H1 (cell line): Measurements from ENCODE around the gene CD164L2. TPM values are rescaled to one million over a fixed set of nuclear protein-coding genes. Genes with fewer than 3 reads are reported as not detected.

Experiments
- CTCF ChIA-PET: fragments of 300-600 bp; sonication (Branson Sonifier 250); formaldehyde crosslinking; loops from one replicate; lab custom pipeline; 2021; ENCODE audit not compliant: partially characterized antibody; lab: Charles Lee
- POLR2A ChIA-PET: fragments of 300-600 bp; sonication (Branson Sonifier 250); formaldehyde crosslinking; loops from one replicate; lab custom pipeline; 2021; ENCODE audit warnings: inconsistent platforms; ENCODE audit not compliant: partially characterized antibody; lab: Charles Lee
- DNase-seq, 2 experiments: peaks; one replicate each; pipeline versions ENCODE4 v3.0.0 to v3.0.0-alpha.2; 2010 to 2022; ENCODE audit warnings: low spot score in 2 of 2, low read depth in 1 of 2, mixed read lengths in 1 of 2
- FAIRE-seq: peaks from 2 replicates; lab custom pipeline; 2011; peaks lifted over from hg19 to GRCh38; lab: Jason Lieb, UNC
- H2AFZ ChIP-seq: 2 replicates; pipeline ENCODE4 v1.8.1; 2012; ENCODE audit warnings: low read length, inconsistent platforms
- H2AK5ac ChIP-seq: 2 replicates; pipeline ENCODE4 v1.6.1; 2013; ENCODE audit warnings: low read depth, low read length
- H2BK120ac ChIP-seq: replicated peaks from 2 replicates; pipeline ENCODE3; 2013; ENCODE audit warnings: low read depth, low read length, inconsistent platforms
- H2BK12ac ChIP-seq: 2 replicates; pipeline ENCODE4 v1.6.1; 2013; ENCODE audit warnings: low read depth, low read length
- H2BK15ac ChIP-seq: 2 replicates; pipeline ENCODE4 v1.6.1; 2013; ENCODE audit warnings: low read length
- H2BK20ac ChIP-seq: 2 replicates; pipeline ENCODE4 v1.6.1; 2013; ENCODE audit warnings: low read length
- H2BK5ac ChIP-seq: 2 replicates; pipeline ENCODE4 v1.6.1; 2013; ENCODE audit warnings: low read depth, low read length
- H3K14ac ChIP-seq: 2 replicates; pipeline ENCODE4 v1.6.1; 2013; ENCODE audit warnings: inconsistent platforms; ENCODE audit not compliant: insufficient read length
- H3K18ac ChIP-seq: 2 replicates; pipeline ENCODE4 v1.6.1; 2013; ENCODE audit warnings: low read length; ENCODE audit errors: extremely low read depth
- H3K23ac ChIP-seq: 2 replicates; pipeline ENCODE4 v1.6.1; 2013; ENCODE audit warnings: inconsistent platforms; ENCODE audit not compliant: insufficient read length
- H3K23me2 ChIP-seq: 2 replicates; pipeline ENCODE4 v1.6.1; 2013; ENCODE audit warnings: low read depth, low read length
- H3K27ac ChIP-seq: 2 replicates; pipeline ENCODE4 v1.6.1; 2011; ENCODE audit warnings: low read depth, low read length, inconsistent platforms
- H3K27me3 ChIP-seq, 4 experiments: replicated peaks in 1 of 4; 1 replicate in 1 of 4; 2 replicates in 3 of 4; pipeline versions ENCODE4 v1.6.1 to v1.8.1; 2011 to 2013; ENCODE audit warnings: low read length in 3 of 4, mild to moderate bottlenecking in 3 of 4, inconsistent platforms in 2 of 4, mixed read lengths in 2 of 4, moderate library complexity in 1 of 4; ENCODE audit not compliant: control insufficient read depth in 3 of 4, insufficient read depth in 3 of 4; ENCODE audit errors: extremely low read depth in 1 of 4
- H3K36me3 ChIP-seq, 4 experiments: 2 replicates each; pipeline versions ENCODE4 v1.6.1 to v1.8.1; 2011 to 2013; ENCODE audit warnings: mild to moderate bottlenecking in 4 of 4, low read length in 3 of 4, moderate library complexity in 2 of 4, control low read depth in 1 of 4, inconsistent platforms in 1 of 4; ENCODE audit not compliant: insufficient read depth in 4 of 4, control insufficient read depth in 2 of 4
- H3K4ac ChIP-seq: replicated peaks from 2 replicates; pipeline ENCODE3; 2013; ENCODE audit warnings: low read length, low read depth, mixed read lengths, inconsistent platforms; ENCODE audit not compliant: insufficient read length
- H3K4me1 ChIP-seq, 4 experiments: replicated peaks in 1 of 4; 1 replicate in 1 of 4; 2 replicates in 3 of 4; pipeline versions ENCODE4 v1.6.1 to v1.8.1; 2011 to 2013; ENCODE audit warnings: low read length in 3 of 4, inconsistent platforms in 2 of 4, mixed read lengths in 1 of 4; ENCODE audit not compliant: insufficient read depth in 4 of 4, control insufficient read depth in 3 of 4
- H3K4me2 ChIP-seq, 2 experiments: 2 replicates each; pipeline versions ENCODE4 v1.6.1 to v1.8.1; 2011 to 2013; ENCODE audit warnings: low read depth in 2 of 2, low read length in 2 of 2, control low read depth in 1 of 2, inconsistent platforms in 1 of 2, mild to moderate bottlenecking in 1 of 2; ENCODE audit not compliant: insufficient read depth in 1 of 2
- H3K4me3 ChIP-seq, 4 experiments: fragments of 200-600, 300-600 bp in 1 of 4; sonication (generic), shearing (Covaris generic), sonication (Bioruptor Twin) in 1 of 4; 2 replicates each; pipeline versions ENCODE4 v1.5.1 to v1.8.1; 2011 to 2016; ENCODE audit warnings: low read length in 4 of 4, low read depth in 3 of 4, control low read depth in 2 of 4, inconsistent platforms in 2 of 4, mild to moderate bottlenecking in 2 of 4, mixed read lengths in 1 of 4, moderate library complexity in 1 of 4; ENCODE audit not compliant: insufficient read depth in 2 of 4; ENCODE audit errors: extremely low read depth in 1 of 4
- H3K56ac ChIP-seq: replicated peaks from 2 replicates; pipeline ENCODE3; 2013; ENCODE audit warnings: low read depth, mild to moderate bottlenecking, mixed read lengths, low read length, inconsistent platforms; ENCODE audit not compliant: insufficient read length
- H3K79me1 ChIP-seq: 2 replicates; pipeline ENCODE4 v1.6.1; 2013; ENCODE audit warnings: low read depth, low read length, control low read depth
- H3K79me2 ChIP-seq, 2 experiments: 2 replicates each; pipeline versions ENCODE4 v1.6.1 to v1.8.1; 2012 to 2013; ENCODE audit warnings: low read length in 2 of 2, mild to moderate bottlenecking in 2 of 2, inconsistent platforms in 1 of 2; ENCODE audit not compliant: insufficient read depth in 2 of 2, control insufficient read depth in 1 of 2
- H3K9ac ChIP-seq, 4 experiments: replicated peaks in 1 of 4; 1 replicate in 1 of 4; 2 replicates in 3 of 4; pipeline versions ENCODE4 v1.6.1 to v1.8.1; 2011 to 2013; ENCODE audit warnings: low read depth in 3 of 4, low read length in 3 of 4, control low read depth in 2 of 4, mild to moderate bottlenecking in 2 of 4, moderate library complexity in 2 of 4, inconsistent platforms in 1 of 4; ENCODE audit errors: extremely low read depth in 1 of 4
- H3K9me3 ChIP-seq, 2 experiments: 2 replicates each; pipeline versions ENCODE4 v1.6.1 to v1.8.1; 2012 to 2013; ENCODE audit warnings: mild to moderate bottlenecking in 2 of 2, moderate library complexity in 2 of 2, control low read depth in 1 of 2, inconsistent platforms in 1 of 2, low read depth in 1 of 2, low read length in 1 of 2, mixed read lengths in 1 of 2; ENCODE audit not compliant: insufficient read depth in 2 of 2
- H4K20me1 ChIP-seq, 2 experiments: replicated peaks in 1 of 2; 2 replicates each; pipeline versions ENCODE3 to v1.8.1; 2011 to 2013; ENCODE audit warnings: inconsistent platforms in 2 of 2, low read length in 2 of 2, mild to moderate bottlenecking in 1 of 2; ENCODE audit not compliant: insufficient read depth in 2 of 2, control insufficient read depth in 1 of 2
- H4K5ac ChIP-seq: 2 replicates; pipeline ENCODE4 v1.6.1; 2013; ENCODE audit warnings: low read length, low read depth, mixed read lengths, inconsistent platforms; ENCODE audit not compliant: insufficient read length
- H4K8ac ChIP-seq: 2 replicates; pipeline ENCODE4 v1.8.0; 2013; ENCODE audit warnings: mild to moderate bottlenecking, moderate library complexity, low read length, inconsistent platforms; ENCODE audit not compliant: insufficient read depth; ENCODE audit errors: extremely low read depth
- H4K91ac ChIP-seq: replicated peaks from 2 replicates; pipeline ENCODE3; 2013; ENCODE audit warnings: low read length, mixed read lengths, inconsistent platforms; ENCODE audit not compliant: insufficient read length
- CEBPB ChIP-seq: IDR thresholded peaks from 2 replicates; pipeline ENCODE4 v1.6.1; 2012; ENCODE audit warnings: low read depth, low read length
- EGR1 ChIP-seq: IDR thresholded peaks from 2 replicates; pipeline ENCODE4 v1.6.1; 2011; ENCODE audit warnings: low read depth, low read length, borderline replicate concordance
- MAFK ChIP-seq: IDR thresholded peaks from 2 replicates; pipeline ENCODE4 v1.6.1; 2012; ENCODE audit warnings: low read depth, mild to moderate bottlenecking, improper control_type of control experiment, low read length
- NANOG ChIP-seq: IDR thresholded peaks from 2 replicates; pipeline ENCODE4 v1.6.1; 2011; ENCODE audit warnings: low read length, low read depth, mild to moderate bottlenecking, inconsistent platforms; ENCODE audit not compliant: insufficient read depth, poor library complexity, severe bottlenecking
- PHF8 ChIP-seq: fragments of 200-600 bp; sonication (generic); conservative IDR thresholded peaks from 2 replicates; pipeline ENCODE4 v1.7.1; 2012; ENCODE audit warnings: low read depth, mild to moderate bottlenecking, inconsistent platforms, low read length, moderate library complexity
- RAD21 ChIP-seq, 2 experiments: IDR thresholded peaks in 1 of 2; conservative IDR thresholded peaks in 1 of 2; 2 replicates each; pipeline ENCODE4 v1.6.1; 2011; ENCODE audit warnings: low read depth in 2 of 2, low read length in 2 of 2, improper control_type of control experiment in 1 of 2, inconsistent platforms in 1 of 2, mild to moderate bottlenecking in 1 of 2, moderate library complexity in 1 of 2
- RBBP5 ChIP-seq: IDR thresholded peaks from 2 replicates; pipeline ENCODE4 v1.7.1; 2012; ENCODE audit warnings: low read depth, mild to moderate bottlenecking, inconsistent platforms, low read length, moderate library complexity, borderline replicate concordance
- TEAD4 ChIP-seq: IDR thresholded peaks from 2 replicates; pipeline ENCODE4 v1.6.1; 2012; ENCODE audit warnings: low read depth, low read length, inconsistent platforms, mixed read lengths
- YY1 ChIP-seq: IDR thresholded peaks from 2 replicates; pipeline ENCODE4 v1.6.1; 2011; ENCODE audit warnings: low read depth, mild to moderate bottlenecking, low read length
- ZNF274 ChIP-seq: IDR thresholded peaks from 2 replicates; pipeline ENCODE4 v1.7.0; 2012; ENCODE audit warnings: low read length, borderline replicate concordance; ENCODE audit errors: extremely low read depth
- WGBS, 2 experiments: shearing (Covaris generic) in 1 of 2; methylation state at CpG; one replicate each; pipeline versions ENCODE4 v1.1.6 to v1.1.7; 2013 to 2015; ENCODE audit warnings: low lambda C conversion rate in 2 of 2, mixed read lengths in 2 of 2, inconsistent platforms in 1 of 2, low coverage in 1 of 2, missing lambda C conversion rate in 1 of 2; ENCODE audit not compliant: insufficient replicate concordance in 2 of 2, insufficient coverage in 1 of 2, insufficient read length in 1 of 2; ENCODE audit errors: extremely low coverage in 1 of 2, missing lambda C conversion rate in 1 of 2; 5-methylcytosine and 5-hydroxymethylcytosine counted together
- polyA plus RNA-seq, 7 experiments: library from polyadenylated mRNA; depleted of rRNA in 3 of 7; stranded (reverse) in 5 of 7; unstranded in 2 of 7; fragments of >200 nt in 5 of 7; fragments of 200-250 nt in 2 of 7; gene quantifications; 1 replicate in 5 of 7; 2 replicates in 1 of 7; 4 replicates in 1 of 7; pipeline versions ENCODE4 v1.2.1 to v1.2.3, GENCODE V29; 2011 to 2013; ENCODE audit warnings: missing spikeins in 2 of 7, mixed read lengths in 2 of 7
- total RNA-seq: library from RNA; stranded (reverse); fragmentation: NEBNext Ultra II Directional; extraction: Animal tissue kit (Norgen Biotek cat#: 25700); gene quantifications from 2 replicates; pipeline ENCODE4 v1.2.1, GENCODE V29; 2021

The CD164L2 gene
- total and polyA plus RNA-seq, 2 of the 8 experiments (the other 6 are each of a cell fraction or from before 2014, with no cell fraction given) = 3.3 TPM

GRCh38 chr1:27393641-27394281, 10.6 kb upstream of the CD164L2 start:
- H3K4ac ChIP-seq = no peak overlapping the region
- no peak overlapping the region for H3K23ac ChIP-seq
- no peaks in the 10 kb centered on the region for H3K36me3 ChIP-seq
- peak overlapping the region; percentile 97; the same call in 1 of the 2 replicates for H2BK15ac ChIP-seq
- H3K4me2 ChIP-seq = peak overlapping the region; percentile 85 to 92; a peak in 3 of 4 replicates
- WGBS, 2 experiments = 94% methylated on average over 18 of the region's 18 CpGs; no CpG with 5 or more reads in 1 of the 2 experiments
- no peak for TF ChIP-seq RBBP5
- TF ChIP-seq YY1 = no peak
- no peak for TF ChIP-seq CEBPB
- no peak for TF ChIP-seq TEAD4
- TF ChIP-seq NANOG = no peak
- no peak for TF ChIP-seq EGR1
- no peak for TF ChIP-seq ZNF274
- TF ChIP-seq MAFK = no peak
- TF ChIP-seq RAD21 (IDR thresholded peaks at IDR 0.05 in 1 of 2, conservative IDR thresholded peaks at IDR 0.05 in 1 of 2; ENCODE audit: low read depth in 2 of 2, low read length in 2 of 2) = no peak
- TF ChIP-seq PHF8 = no peak
- H3K14ac ChIP-seq = no peak overlapping the region
- H3K9me3 ChIP-seq = no peaks in the 10 kb centered on the region
- no peak overlapping the region; the same call in 1 of the 2 replicates for H4K8ac ChIP-seq
- H4K91ac ChIP-seq = no peak overlapping the region
- H3K27me3 ChIP-seq = no peaks in the 10 kb centered on the region
- no peak overlapping the region for H2BK120ac ChIP-seq
- FAIRE-seq = no peak
- 0 out of 2 replicates have a peak overlapping the region, but pooled peaks have one; percentile 29 for H2AK5ac ChIP-seq
- H3K9ac ChIP-seq = peak overlapping the region in 1 of 4 experiments; percentile 16; a peak in 3 of 7 replicates
- H2BK12ac ChIP-seq = peak overlapping the region; percentile 1; the same call in 1 of the 2 replicates
- H3K79me2 ChIP-seq = no peaks in the 10 kb centered on the region
- H3K23me2 ChIP-seq = peaks cover 13% of the 10 kb centered on the region
- ChIA-PET POLR2A (interaction anchor here (0.9 to 1.4 kb wide), 6 partner anchors 8 to 214 kb away, joined by 3 to 5 read pairs (median 3); partner anchors contain the start of gene SYTL1), CTCF (interaction anchor here (0.8 to 11.1 kb wide), 23 partner anchors 9 to 269 kb away, joined by 3 to 218 read pairs (median 4); partner anchors contain the start of genes CD164L2 and MAP3K6)
- no peaks in the 10 kb centered on the region for H3K79me1 ChIP-seq
- H3K18ac ChIP-seq = no peak overlapping the region; the same call in 1 of the 2 replicates
- no peak overlapping the region for H2AFZ ChIP-seq
- H3K27ac ChIP-seq = no peak overlapping the region
- H3K4me1 ChIP-seq = peaks cover 0 to 24% (median 15%) of the 10 kb centered on the region in 4 experiments; a peak in 6 of 7 replicates
- peak overlapping the region in 1 of 4 experiments; percentile 82; a peak in 4 of 8 replicates for H3K4me3 ChIP-seq
- no peak for DNase-seq
- no peak overlapping the region for H3K56ac ChIP-seq
- H4K20me1 ChIP-seq = peaks cover 2 to 6% of the 10 kb centered on the region in 2 experiments
- 0 out of 2 replicates have a peak overlapping the region, but pooled peaks have one; percentile 24 for H2BK5ac ChIP-seq
- H4K5ac ChIP-seq = no peak overlapping the region
- H2BK20ac ChIP-seq = no peak overlapping the region
